ENCODE measurements around the gene CSNK1D. TPM values are rescaled to one million over a fixed set of nuclear protein-coding genes. Genes with fewer than 3 reads are reported as not detected.

Gene CSNK1D
- polyA plus RNA-seq, 3 donors from 2014 or later = 48.9 to 130 (median 55.9) TPM

- Mint-ChIP-seq H3K9me3 (no peaks in the 10 kb centered on the region), H3K27ac (peak overlapping the region in 5 of 6 donors; percentile 79 to 100 (median 92)), H3K4me1 (peaks cover 69 to 79% of the 10 kb centered on the region in 2 donors), H3K4me3 (peak overlapping the region; percentile 1 to 60 (median 18)), H3K27me3 (ENCODE audit: low read depth in 3 of 3) (peaks cover 35 to 44% (median 40%) of the 10 kb centered on the region in 3 donors), H3K36me3 (no peaks in the 10 kb centered on the region)
- DNase-seq = no peak
Observed at GRCh38 chr17:82295472-82295814, 21.9 kb upstream of the CSNK1D start.

- peaks cover 59 to 67% of the 10 kb centered on the region in 2 donors for H3K4me1 Mint-ChIP-seq
Observed at GRCh38 chr17:82294064-82294773, 20.7 kb upstream of the CSNK1D start.

GRCh38 chr17:82292251-82293154 lies 19.0 kb upstream of the CSNK1D start:
- H3K36me3 Mint-ChIP-seq = no peaks in the 10 kb centered on the region
- H3K27me3 Mint-ChIP-seq (ENCODE audit: low read depth in 3 of 3) = peaks cover 19 to 28% (median 27%) of the 10 kb centered on the region in 3 donors
- peaks cover 42 to 50% of the 10 kb centered on the region in 2 donors for H3K4me1 Mint-ChIP-seq
- peak overlapping the region; percentile 88 to 92 (median 89) for H3K4me3 Mint-ChIP-seq
- peak overlapping the region; percentile 86 to 95 (median 92) for H3K27ac Mint-ChIP-seq
- H3K9me3 Mint-ChIP-seq = no peaks in the 10 kb centered on the region
- peak; percentile 95 to 96 (median 95) for DNase-seq

More at GRCh38 chr17:82294064-82294773, 20.7 kb upstream of the CSNK1D start:
- no peak for DNase-seq
- Mint-ChIP-seq H3K4me3 (peak overlapping the region; percentile 57 to 72 (median 66)), H3K9me3 (no peaks in the 10 kb centered on the region), H3K36me3 (no peaks in the 10 kb centered on the region), H3K27ac (peak overlapping the region; percentile 76 to 100 (median 90)), H3K27me3 (ENCODE audit: low read depth in 3 of 3) (peaks cover 31 to 42% (median 40%) of the 10 kb centered on the region in 3 donors)

- no peaks in the 10 kb centered on the region for H3K9me3 Mint-ChIP-seq
- H3K4me3 Mint-ChIP-seq = peak overlapping the region; percentile 66 to 82 (median 71)
- DNase-seq = no peak
- peaks cover 34 to 42% of the 10 kb centered on the region in 2 donors for H3K4me1 Mint-ChIP-seq
- no peaks in the 10 kb centered on the region for H3K36me3 Mint-ChIP-seq
- peak overlapping the region; percentile 29 to 89 (median 72) for H3K27ac Mint-ChIP-seq
- peaks cover 12 to 22% (median 20%) of the 10 kb centered on the region in 3 donors for H3K27me3 Mint-ChIP-seq (ENCODE audit: low read depth in 3 of 3)
Observed at GRCh38 chr17:82291582-82292250, 18.2 kb upstream of the CSNK1D start.

GRCh38 chr17:82287868-82288801 lies 14.6 kb upstream of the CSNK1D start:
- Mint-ChIP-seq H3K4me1 (peaks cover 12 to 14% of the 10 kb centered on the region in 2 donors), H3K4me3 (no peak overlapping the region), H3K27me3 (ENCODE audit: low read depth in 3 of 3) (peaks cover 7 to 9% (median 8%) of the 10 kb centered on the region in 3 donors), H3K27ac (peak overlapping the region in 1 of 6 donors; percentile 50), H3K9me3 (no peaks in the 10 kb centered on the region), H3K36me3 (no peaks in the 10 kb centered on the region)
- no peak for DNase-seq

- Mint-ChIP-seq H3K27ac (peak overlapping the region in 1 of 6 donors; percentile 50), H3K4me1 (peaks cover 10 to 11% of the 10 kb centered on the region in 2 donors), H3K27me3 (ENCODE audit: low read depth in 3 of 3) (peaks cover 3 to 5% (median 4%) of the 10 kb centered on the region in 3 donors), H3K4me3 (no peak overlapping the region), H3K36me3 (no peaks in the 10 kb centered on the region), H3K9me3 (no peaks in the 10 kb centered on the region)
- DNase-seq = no peak
Observed at GRCh38 chr17:82287013-82287867, 13.7 kb upstream of the CSNK1D start.

GRCh38 chr17:82285141-82285540 lies 11.6 kb upstream of the CSNK1D start:
- Mint-ChIP-seq H3K36me3 (no peaks in the 10 kb centered on the region), H3K27ac (no peak overlapping the region)

GRCh38 chr17:82283208-82283749 lies 9.8 kb upstream of the CSNK1D start:
- DNase-seq = no peak
- Mint-ChIP-seq H3K27ac (peak overlapping the region in 1 of 6 donors; percentile 23), H3K9me3 (no peaks in the 10 kb centered on the region), H3K36me3 (no peaks in the 10 kb centered on the region), H3K4me3 (peak overlapping the region in 1 of 5 donors; percentile 17), H3K27me3 (ENCODE audit: low read depth in 3 of 3) (peaks cover 3 to 7% (median 7%) of the 10 kb centered on the region in 3 donors), H3K4me1 (peaks cover 20 to 28% of the 10 kb centered on the region in 2 donors)

More at GRCh38 chr17:82285141-82285540, 11.6 kb upstream of the CSNK1D start:
- Mint-ChIP-seq H3K4me1 (peaks cover 20 to 28% of the 10 kb centered on the region in 2 donors), H3K9me3 (no peaks in the 10 kb centered on the region), H3K4me3 (no peak overlapping the region), H3K27me3 (ENCODE audit: low read depth in 3 of 3) (peaks cover 3 to 6% (median 5%) of the 10 kb centered on the region in 3 donors)
- no peak for DNase-seq

GRCh38 chr17:82282239-82283207 lies 9.0 kb upstream of the CSNK1D start:
- DNase-seq = no peak
- H3K4me1 Mint-ChIP-seq = peaks cover 20 to 28% of the 10 kb centered on the region in 2 donors
- H3K9me3 Mint-ChIP-seq = no peaks in the 10 kb centered on the region
- peak overlapping the region in 5 of 6 donors; percentile 2 to 66 (median 48) for H3K27ac Mint-ChIP-seq
- no peaks in the 10 kb centered on the region for H3K36me3 Mint-ChIP-seq
- peaks cover 3 to 7% (median 7%) of the 10 kb centered on the region in 3 donors for H3K27me3 Mint-ChIP-seq (ENCODE audit: low read depth in 3 of 3)
- peak overlapping the region in 4 of 5 donors; percentile 16 to 41 (median 30) for H3K4me3 Mint-ChIP-seq

- peaks cover 20 to 28% of the 10 kb centered on the region in 2 donors for H3K4me1 Mint-ChIP-seq
- peak; percentile 58 to 62 (median 60) for DNase-seq
- H3K27ac Mint-ChIP-seq = peak overlapping the region; percentile 2 to 83 (median 46)
- H3K27me3 Mint-ChIP-seq (ENCODE audit: low read depth in 3 of 3) = peaks cover 3 to 7% (median 7%) of the 10 kb centered on the region in 3 donors
- H3K9me3 Mint-ChIP-seq = no peaks in the 10 kb centered on the region
- H3K36me3 Mint-ChIP-seq = no peaks in the 10 kb centered on the region
- peak overlapping the region; percentile 12 to 61 (median 29) for H3K4me3 Mint-ChIP-seq
Observed at GRCh38 chr17:82281502-82282238, 8.2 kb upstream of the CSNK1D start.

Data from immature natural killer cell (primary cell).